Progenitor cell of endocrine pancreas (in vitro differentiated cells): ENCODE results near the gene ADI1. TPM values are rescaled to one million over a fixed set of nuclear protein-coding genes. Genes with fewer than 3 reads are reported as not detected.
"Not testable (repeated sequence)": the region's sequence is repeated elsewhere in the genome, so short reads cannot be mapped to it uniquely, and the experiment has no call there.

Experiments
- DNase-seq: peaks from one replicate; pipeline ENCODE4 v3.0.0; 2021; ENCODE audit warnings: low spot score; ENCODE audit not compliant: unreplicated experiment
- H3K27ac Mint-ChIP-seq: 2 replicates; pipeline ENCODE4 v1.8.0; 2021; ENCODE audit warnings: mild to moderate bottlenecking, moderate library complexity, mixed read lengths
- H3K27me3 Mint-ChIP-seq: 2 replicates; pipeline ENCODE4 v1.8.0; 2021; ENCODE audit warnings: mixed read lengths
- H3K36me3 Mint-ChIP-seq: 2 replicates; pipeline ENCODE4 v1.8.0; 2022; ENCODE audit warnings: mixed read lengths; ENCODE audit not compliant: insufficient read depth
- H3K4me1 Mint-ChIP-seq: 2 replicates; pipeline ENCODE4 v1.8.0; 2021; ENCODE audit warnings: low read depth, mixed read lengths
- H3K4me3 Mint-ChIP-seq: 2 replicates; pipeline ENCODE4 v1.8.0; 2021; ENCODE audit warnings: low read depth, mild to moderate bottlenecking, moderate library complexity, mixed read lengths
- H3K9me3 Mint-ChIP-seq: 2 replicates; pipeline ENCODE4 v1.8.0; 2021; ENCODE audit warnings: low read depth, mixed read lengths
- CTCF ChIP-seq: fragments of 200-600 bp; sonication (generic); IDR thresholded peaks from one replicate; pipeline ENCODE4 v1.5.0; 2021; ENCODE audit warnings: antibody characterized with exemption, mild to moderate bottlenecking; ENCODE audit not compliant: unreplicated experiment
- total RNA-seq: library from RNA; stranded (reverse); gene quantifications from 2 replicates; pipeline ENCODE4 v1.2.1, GENCODE V29; 2021

ADI1 gene
- total RNA-seq, 1 donor from 2014 or later = 46.6 TPM

DNA sequence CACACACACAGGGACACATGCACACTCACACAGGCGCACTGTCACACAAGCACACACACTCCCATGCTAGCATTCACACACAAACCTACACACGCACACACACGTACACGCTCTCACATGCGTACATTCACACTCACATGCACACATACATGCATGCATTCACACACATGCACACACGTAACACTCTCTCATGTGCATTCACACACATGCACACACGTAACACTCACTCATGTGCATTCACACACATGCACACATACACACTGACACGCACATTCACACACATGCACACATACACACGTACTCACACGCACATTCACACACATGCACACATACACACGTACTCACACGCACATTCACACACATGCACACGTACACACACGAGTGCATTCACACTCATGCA is 16.3 kb downstream of the ADI1 start:
- TF ChIP-seq CTCF = no peak
- Mint-ChIP-seq H3K4me3 (no peak overlapping the region), H3K27me3 (no peaks in the 10 kb centered on the region), H3K27ac (no peak overlapping the region), H3K9me3 (peaks cover 9% of the 10 kb centered on the region), H3K4me1 (peaks cover 17% of the 10 kb centered on the region), H3K36me3 (peaks cover 54% of the 10 kb centered on the region)
- no peak for DNase-seq

- Mint-ChIP-seq H3K36me3 (peaks cover 42% of the 10 kb centered on the region), H3K4me3 (no peak overlapping the region), H3K4me1 (peaks cover 7% of the 10 kb centered on the region), H3K27ac (no peak overlapping the region), H3K27me3 (no peaks in the 10 kb centered on the region), H3K9me3 (peaks cover 7% of the 10 kb centered on the region)
- TF ChIP-seq CTCF = no peak
- no peak for DNase-seq
Measured at GRCh38 chr2:3500326-3500899, 18.9 kb downstream of the ADI1 start.

GRCh38 chr2:3498783-3499394 is 20.4 kb downstream of the ADI1 start:
- TF ChIP-seq CTCF = no peak
- Mint-ChIP-seq H3K9me3 (no peaks in the 10 kb centered on the region), H3K4me3 (no peak overlapping the region), H3K27me3 (no peaks in the 10 kb centered on the region), H3K27ac (no peak overlapping the region), H3K36me3 (peaks cover 31% of the 10 kb centered on the region), H3K4me1 (peaks cover 5% of the 10 kb centered on the region)
- no peak for DNase-seq

DNA sequence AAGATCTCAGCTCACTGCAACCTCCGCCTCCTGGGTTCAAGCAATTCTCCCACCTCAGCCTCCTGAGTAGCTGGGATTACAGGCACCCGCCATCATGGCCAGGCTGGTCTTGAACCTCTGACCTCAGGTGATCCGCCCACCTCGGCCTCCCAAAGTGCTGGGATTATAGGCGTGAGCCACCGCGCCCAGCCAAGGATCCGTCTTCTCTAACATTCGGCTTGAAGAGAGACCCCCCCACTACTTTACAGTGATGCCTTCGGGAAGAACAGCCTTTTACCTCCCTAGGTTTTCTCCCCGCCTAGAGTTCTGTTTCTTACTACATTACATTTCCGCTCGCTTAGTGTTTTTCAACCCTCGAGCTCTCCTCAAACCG is 22.6 kb downstream of the ADI1 start:
- not testable (repeated sequence) for DNase-seq, H3K27ac Mint-ChIP-seq, H3K4me3 Mint-ChIP-seq, H3K27me3 Mint-ChIP-seq, H3K9me3 Mint-ChIP-seq
- Mint-ChIP-seq H3K4me1 (peaks cover 11% of the 10 kb centered on the region), H3K36me3 (peaks cover 18% of the 10 kb centered on the region)

GRCh38 chr2:3494984-3495666 is 24.2 kb downstream of the ADI1 start:
- H3K36me3 Mint-ChIP-seq = peaks cover 13% of the 10 kb centered on the region
- DNase-seq = no peak
- TF ChIP-seq CTCF = no peak
- no peak overlapping the region for H3K27ac Mint-ChIP-seq
- no peak overlapping the region for H3K4me3 Mint-ChIP-seq
- H3K27me3 Mint-ChIP-seq = no peaks in the 10 kb centered on the region
- peaks cover 11% of the 10 kb centered on the region for H3K4me1 Mint-ChIP-seq
- no peaks in the 10 kb centered on the region for H3K9me3 Mint-ChIP-seq
